ENCODE results near the gene PRKCZ.

The PRKCZ gene

GRCh38 chr1:2224170-2224584 lies 174.0 kb downstream of the PRKCZ start:
- Histone ChIP-seq H3K36me3 (ENCODE audit: insufficient read depth, insufficient read length, low read length) (peaks cover 4% of the 10 kb centered on the region), H3K4me3 (ENCODE audit: insufficient read length, low read depth) (no peak overlapping the region), H3K9me3 (ENCODE audit: insufficient read depth, low read length) (no peaks in the 10 kb centered on the region), H3K27me3 (ENCODE audit: insufficient read depth, insufficient read length) (peaks cover 8% of the 10 kb centered on the region), H3K4me1 (ENCODE audit: insufficient read depth, insufficient read length) (peaks cover 5% of the 10 kb centered on the region), H3K9ac (ENCODE audit: insufficient read length, low read depth) (peak overlapping the region; percentile 32)
- no peak for DNase-seq (ENCODE audit: low read depth, low spot score)
- TF ChIP-seq SUZ12 (IDR thresholded peaks at IDR 0.05; ENCODE audit: extremely low read depth, insufficient read depth, insufficient read length) (no peak), YY1 (IDR thresholded peaks at IDR 0.05; ENCODE audit: insufficient read depth, insufficient read length) (no peak), ZNF274 (IDR thresholded peaks at IDR 0.05; ENCODE audit: low read depth, low read length) (no peak)

- peaks cover 9% of the 10 kb centered on the region for H3K36me3 ChIP-seq (ENCODE audit: insufficient read depth, insufficient read length, low read length)
- DNase-seq (ENCODE audit: low read depth, low spot score): no peak
- H3K4me1 ChIP-seq (ENCODE audit: insufficient read depth, insufficient read length): peaks cover 5% of the 10 kb centered on the region
- no peak overlapping the region for H3K4me3 ChIP-seq (ENCODE audit: insufficient read length, low read depth)
- no peak for TF ChIP-seq ZNF274 (IDR thresholded peaks at IDR 0.05; ENCODE audit: low read depth, low read length)
- no peak for TF ChIP-seq SUZ12 (IDR thresholded peaks at IDR 0.05; ENCODE audit: extremely low read depth, insufficient read depth, insufficient read length)
- TF ChIP-seq YY1 (IDR thresholded peaks at IDR 0.05; ENCODE audit: insufficient read depth, insufficient read length): no peak
- no peak overlapping the region for H3K9ac ChIP-seq (ENCODE audit: insufficient read length, low read depth)
- H3K27me3 ChIP-seq (ENCODE audit: insufficient read depth, insufficient read length): peaks cover 8% of the 10 kb centered on the region
- no peaks in the 10 kb centered on the region for H3K9me3 ChIP-seq (ENCODE audit: insufficient read depth, low read length)
Measured at GRCh38 chr1:2224631-2225428, 174.6 kb downstream of the PRKCZ start.

DNA sequence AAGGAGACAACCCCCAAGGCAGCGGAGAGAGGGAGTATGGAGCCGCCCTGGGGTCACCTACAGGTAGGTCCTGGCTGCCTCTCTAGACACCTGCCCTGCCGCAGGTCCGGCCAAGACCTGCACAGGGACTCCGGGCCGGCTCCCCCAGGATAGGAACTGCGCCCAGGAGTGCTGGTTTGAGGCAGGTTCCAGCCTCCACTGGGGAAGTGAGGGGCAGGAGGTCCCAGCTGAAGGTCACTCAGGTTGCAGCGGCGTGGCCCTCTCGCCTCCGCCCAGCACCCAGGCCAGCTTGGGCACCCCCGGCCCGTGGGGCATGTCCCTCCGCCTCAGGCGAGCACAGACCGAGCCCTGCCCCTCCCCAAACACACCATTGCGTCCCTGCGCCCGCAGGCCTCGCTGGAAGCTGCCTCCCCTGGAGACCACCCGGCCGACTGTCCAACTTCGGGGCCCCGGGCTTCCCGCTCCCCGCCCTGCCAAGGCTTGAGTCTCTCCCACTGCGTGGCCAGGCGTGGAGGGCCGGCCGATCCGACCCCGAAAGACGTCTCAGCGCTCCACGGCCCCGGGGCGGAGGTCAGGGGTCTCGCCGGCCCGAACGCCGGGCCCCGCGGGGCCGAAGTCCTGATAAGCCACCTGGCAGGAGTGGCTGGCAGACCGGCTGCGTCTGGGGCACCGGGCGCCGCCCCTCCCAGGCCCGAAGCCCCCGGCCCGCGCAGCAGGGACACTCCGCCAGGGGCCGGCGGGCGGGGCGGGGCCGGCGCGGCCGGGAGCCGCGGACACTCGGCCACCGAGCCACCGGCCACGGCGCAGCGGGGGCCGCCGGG lies 176.5 kb downstream of the PRKCZ start:
- H3K36me3 ChIP-seq (ENCODE audit: insufficient read depth, insufficient read length, low read length): peaks cover 29% of the 10 kb centered on the region
- no peak for DNase-seq (ENCODE audit: low read depth, low spot score)

GRCh38 chr1:2227346-2228156 lies 177.3 kb downstream of the PRKCZ start:
- TF ChIP-seq YY1 (IDR thresholded peaks at IDR 0.05; ENCODE audit: insufficient read depth, insufficient read length) (no peak), ZNF274 (IDR thresholded peaks at IDR 0.05; ENCODE audit: low read depth, low read length) (no peak), SUZ12 (IDR thresholded peaks at IDR 0.05; ENCODE audit: extremely low read depth, insufficient read depth, insufficient read length) (no peak)
- no peaks in the 10 kb centered on the region for H3K9me3 ChIP-seq (ENCODE audit: insufficient read depth, low read length)
- peaks cover 18% of the 10 kb centered on the region for H3K4me1 ChIP-seq (ENCODE audit: insufficient read depth, insufficient read length)
- H3K9ac ChIP-seq (ENCODE audit: insufficient read length, low read depth): peak overlapping the region; percentile 92
- H3K27me3 ChIP-seq (ENCODE audit: insufficient read depth, insufficient read length): peaks cover 8% of the 10 kb centered on the region
- DNase-seq (ENCODE audit: low read depth, low spot score): peak; percentile 84
- H3K4me3 ChIP-seq (ENCODE audit: insufficient read length, low read depth): peak overlapping the region; percentile 76
- H3K36me3 ChIP-seq (ENCODE audit: insufficient read depth, insufficient read length, low read length): peaks cover 34% of the 10 kb centered on the region

More for the DNA sequence above, 176.5 kb downstream of the PRKCZ start:
- Histone ChIP-seq H3K27me3 (ENCODE audit: insufficient read depth, insufficient read length) (peaks cover 8% of the 10 kb centered on the region), H3K4me1 (ENCODE audit: insufficient read depth, insufficient read length) (peaks cover 11% of the 10 kb centered on the region), H3K9ac (ENCODE audit: insufficient read length, low read depth) (peak overlapping the region; percentile 92), H3K9me3 (ENCODE audit: insufficient read depth, low read length) (no peaks in the 10 kb centered on the region), H3K4me3 (ENCODE audit: insufficient read length, low read depth) (peak overlapping the region; percentile 76)
- TF ChIP-seq ZNF274 (IDR thresholded peaks at IDR 0.05; ENCODE audit: low read depth, low read length): no peak
- no peak for TF ChIP-seq YY1 (IDR thresholded peaks at IDR 0.05; ENCODE audit: insufficient read depth, insufficient read length)
- TF ChIP-seq SUZ12 (IDR thresholded peaks at IDR 0.05; ENCODE audit: extremely low read depth, insufficient read depth, insufficient read length): no peak

GRCh38 chr1:2228157-2228594 lies 178.0 kb downstream of the PRKCZ start, which contains the start of gene SKI:
TSS of gene SKI (plus strand) at chr1:2228319. CDS start at chr1:2228767, 448 bp downstream.
- Histone ChIP-seq H3K4me3 (ENCODE audit: insufficient read length, low read depth) (peak within 1 kb of the TSS; percentile 76), H3K9me3 (ENCODE audit: insufficient read depth, low read length) (no peaks in the 10 kb centered on the region), H3K9ac (ENCODE audit: insufficient read length, low read depth) (peak within 1 kb of the TSS; percentile 92), H3K36me3 (ENCODE audit: insufficient read depth, insufficient read length, low read length) (peaks cover 39% of the 10 kb centered on the region), H3K4me1 (ENCODE audit: insufficient read depth, insufficient read length) (peaks cover 20% of the 10 kb centered on the region), H3K27me3 (ENCODE audit: insufficient read depth, insufficient read length) (peaks cover 8% of the 10 kb centered on the region)
- no peak for TF ChIP-seq SUZ12 (IDR thresholded peaks at IDR 0.05; ENCODE audit: extremely low read depth, insufficient read depth, insufficient read length)
- TF ChIP-seq YY1 (IDR thresholded peaks at IDR 0.05; ENCODE audit: insufficient read depth, insufficient read length): no peak
- TF ChIP-seq ZNF274 (IDR thresholded peaks at IDR 0.05; ENCODE audit: low read depth, low read length): no peak
- no peak for DNase-seq (ENCODE audit: low read depth, low spot score)

DNA sequence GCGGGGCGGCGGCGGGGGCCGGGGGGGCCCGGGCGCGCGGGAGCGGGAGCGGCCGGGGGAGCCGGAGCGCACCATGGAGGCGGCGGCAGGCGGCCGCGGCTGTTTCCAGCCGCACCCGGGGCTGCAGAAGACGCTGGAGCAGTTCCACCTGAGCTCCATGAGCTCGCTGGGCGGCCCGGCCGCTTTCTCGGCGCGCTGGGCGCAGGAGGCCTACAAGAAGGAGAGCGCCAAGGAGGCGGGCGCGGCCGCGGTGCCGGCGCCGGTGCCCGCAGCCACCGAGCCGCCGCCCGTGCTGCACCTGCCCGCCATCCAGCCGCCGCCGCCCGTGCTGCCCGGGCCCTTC lies 178.5 kb downstream of the PRKCZ start:
- H3K9ac ChIP-seq (ENCODE audit: insufficient read length, low read depth): peak overlapping the region; percentile 74
- peak overlapping the region; percentile 64 for H3K4me3 ChIP-seq (ENCODE audit: insufficient read length, low read depth)
- H3K9me3 ChIP-seq (ENCODE audit: insufficient read depth, low read length): no peaks in the 10 kb centered on the region
- H3K27me3 ChIP-seq (ENCODE audit: insufficient read depth, insufficient read length): peaks cover 8% of the 10 kb centered on the region
- peaks cover 39% of the 10 kb centered on the region for H3K36me3 ChIP-seq (ENCODE audit: insufficient read depth, insufficient read length, low read length)
- peaks cover 20% of the 10 kb centered on the region for H3K4me1 ChIP-seq (ENCODE audit: insufficient read depth, insufficient read length)
- TF ChIP-seq ZNF274 (IDR thresholded peaks at IDR 0.05; ENCODE audit: low read depth, low read length) (no peak), YY1 (IDR thresholded peaks at IDR 0.05; ENCODE audit: insufficient read depth, insufficient read length) (no peak), SUZ12 (IDR thresholded peaks at IDR 0.05; ENCODE audit: extremely low read depth, insufficient read depth, insufficient read length) (no peak)
- DNase-seq (ENCODE audit: low read depth, low spot score): no peak

Measured in NT2/D1 (cell line).